HUDEP-2 (cell line): ENCODE data around the gene CHMP5.
A peak's percentile ranks its signal among the peaks of the same experiment; 100 is the strongest.

Experiments
- DNase-seq, 76 experiments: peaks; one replicate each; lab custom pipeline; 2025; ENCODE audit not compliant: unreplicated experiment in 76 of 76; lab: John Stamatoyannopoulos, UW

The CHMP5 gene

DNA sequence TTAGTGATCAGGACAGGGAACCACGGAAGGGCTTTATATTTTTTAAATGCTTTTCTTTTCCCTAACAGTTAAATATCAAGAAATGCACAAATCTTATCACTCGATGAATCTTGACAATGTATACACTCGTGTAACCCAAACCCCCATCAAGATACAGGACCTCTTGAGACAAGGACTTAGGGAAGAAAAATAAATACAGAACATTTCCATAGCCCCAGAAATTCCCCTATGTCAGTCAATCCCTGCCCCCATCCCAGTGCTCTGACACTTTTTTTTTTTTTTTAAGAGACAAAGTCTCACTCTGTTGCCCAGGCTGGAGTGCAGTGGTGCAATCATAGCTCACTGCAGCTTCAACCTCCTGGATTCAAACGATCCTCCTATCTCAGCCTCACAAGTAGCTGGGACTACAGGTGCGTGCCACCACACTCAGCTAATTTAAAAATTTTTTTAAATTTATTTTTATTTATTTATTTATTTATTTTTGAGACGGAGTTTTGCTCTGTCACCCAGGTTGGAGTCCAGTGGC lies 22.2 kb upstream of the CHMP5 start:
- DNase-seq, result no peak

DNA sequence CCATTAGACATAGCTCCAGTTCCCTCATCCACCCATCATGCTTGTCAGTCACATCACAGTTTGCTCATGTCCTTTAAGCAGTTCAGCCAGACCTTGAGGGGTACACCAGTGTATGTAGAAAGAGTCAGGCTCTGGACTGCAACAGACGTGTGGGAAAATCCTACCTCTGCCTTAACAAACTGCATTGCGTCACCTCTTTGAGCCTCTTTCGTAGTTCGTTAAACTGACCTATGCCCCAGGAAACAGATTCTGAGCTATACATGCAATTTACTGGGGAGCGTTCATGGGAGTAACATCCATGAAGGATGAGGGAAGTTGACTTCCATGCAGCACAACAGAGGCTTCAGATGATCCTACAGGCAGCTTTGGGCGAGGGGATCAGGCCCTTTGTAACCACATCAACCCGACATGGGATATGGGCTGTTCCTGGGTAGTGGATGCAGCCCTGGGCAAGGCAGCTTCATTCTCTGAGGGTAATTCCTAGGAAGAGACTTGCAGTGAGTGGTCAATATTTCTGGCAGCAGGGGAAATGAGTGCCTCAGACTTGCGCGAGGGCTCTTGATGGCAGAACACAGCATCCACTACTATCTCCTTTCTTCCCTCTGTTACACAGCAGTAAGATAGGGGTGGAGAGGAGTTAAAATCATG lies 20.6 kb upstream of the CHMP5 start:
- DNase-seq, result no peak

DNA sequence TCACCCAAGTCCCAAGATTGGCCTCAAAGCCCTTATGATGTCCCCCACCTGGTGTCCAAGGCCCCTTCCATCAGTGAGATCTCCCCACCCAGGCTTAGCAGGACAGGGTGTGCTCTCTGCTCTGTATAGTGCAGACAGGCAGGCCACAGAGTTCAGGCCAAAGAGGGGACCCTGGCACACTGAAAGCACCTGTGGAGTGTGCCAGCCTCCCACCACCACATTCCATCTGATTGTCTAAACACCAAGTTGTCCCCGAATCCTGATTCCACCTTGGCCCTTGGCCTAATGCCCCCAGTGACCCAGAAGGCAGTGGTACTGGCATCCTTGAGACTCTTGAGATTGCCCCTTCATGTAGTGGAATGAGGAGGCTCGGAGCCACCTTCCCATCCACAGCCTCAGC lies 19.5 kb upstream of the CHMP5 start:
- no peak for DNase-seq

DNA sequence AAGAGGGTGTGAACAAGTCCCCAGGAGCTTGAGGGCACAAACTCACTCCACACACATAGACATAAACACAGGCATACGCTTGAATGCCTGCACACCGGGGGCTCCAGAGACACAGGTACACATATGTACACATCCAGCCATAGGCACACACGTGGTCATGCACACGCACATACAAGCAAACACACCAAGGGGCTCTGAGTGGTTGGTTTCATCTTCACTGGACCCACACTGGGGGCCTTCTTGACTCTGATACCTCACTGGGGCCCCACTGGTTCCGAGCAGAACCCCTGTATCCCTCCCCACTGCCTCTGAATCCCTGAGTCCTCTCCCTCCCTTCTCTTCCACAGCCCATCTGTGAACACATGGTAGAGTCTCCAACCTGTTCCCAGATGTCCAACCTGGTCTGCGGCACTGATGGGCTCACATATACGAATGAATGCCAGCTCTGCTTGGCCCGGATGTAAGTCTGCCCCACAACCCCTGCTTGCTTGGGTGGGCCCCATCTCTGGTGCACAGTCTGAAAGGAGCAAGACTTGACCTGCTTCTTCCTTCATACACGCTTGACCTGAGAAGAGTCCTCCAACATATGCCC lies 18.5 kb upstream of the CHMP5 start:
- DNase-seq, result no peak

DNA sequence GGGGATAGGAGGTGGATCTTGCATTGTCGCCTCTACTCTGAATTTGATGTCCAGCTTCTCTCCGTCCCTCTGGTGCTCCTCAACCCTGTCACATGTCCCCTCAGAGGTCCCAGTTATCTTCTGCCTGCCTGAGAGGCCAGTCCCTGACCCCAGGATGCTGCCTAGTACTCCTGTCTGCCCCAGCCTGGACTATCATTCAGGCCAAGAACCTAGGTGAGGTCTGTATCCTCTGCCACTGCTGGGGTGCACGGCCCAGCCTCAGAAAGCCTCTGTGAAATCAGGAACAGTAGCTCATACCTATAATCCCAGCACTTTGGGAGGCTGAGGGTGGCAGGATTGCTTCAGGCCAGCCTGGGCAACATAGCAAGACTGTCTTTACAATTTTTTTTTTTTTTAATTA lies 16.2 kb upstream of the CHMP5 start:
- no peak for DNase-seq

DNA sequence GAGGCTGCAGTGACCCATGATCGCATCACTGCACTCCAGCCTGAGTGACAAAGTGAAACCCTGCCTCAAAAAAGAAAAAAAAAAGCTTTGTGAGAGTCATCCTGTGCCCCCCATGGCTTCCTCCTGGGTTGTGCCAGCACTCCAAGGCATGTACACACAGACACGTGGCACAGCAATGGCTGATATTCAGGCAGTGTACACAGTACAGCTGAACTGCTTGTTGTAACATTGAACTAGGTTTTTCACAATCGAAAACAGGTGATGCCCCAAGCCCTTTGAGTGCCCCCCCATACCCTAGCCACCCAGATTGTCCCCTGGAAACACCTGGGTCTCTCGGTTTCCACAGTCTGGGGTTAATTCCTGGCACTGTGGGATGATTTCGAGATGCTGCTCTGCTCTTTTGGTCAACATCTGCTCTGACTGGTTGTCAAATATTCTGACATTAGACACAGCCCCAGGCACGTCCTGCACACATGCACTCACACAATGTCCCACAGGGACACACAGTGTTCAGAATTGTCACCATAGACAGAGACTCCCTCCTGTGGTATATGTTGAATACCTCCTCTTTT lies 15.7 kb upstream of the CHMP5 start:
- no peak for DNase-seq

DNA sequence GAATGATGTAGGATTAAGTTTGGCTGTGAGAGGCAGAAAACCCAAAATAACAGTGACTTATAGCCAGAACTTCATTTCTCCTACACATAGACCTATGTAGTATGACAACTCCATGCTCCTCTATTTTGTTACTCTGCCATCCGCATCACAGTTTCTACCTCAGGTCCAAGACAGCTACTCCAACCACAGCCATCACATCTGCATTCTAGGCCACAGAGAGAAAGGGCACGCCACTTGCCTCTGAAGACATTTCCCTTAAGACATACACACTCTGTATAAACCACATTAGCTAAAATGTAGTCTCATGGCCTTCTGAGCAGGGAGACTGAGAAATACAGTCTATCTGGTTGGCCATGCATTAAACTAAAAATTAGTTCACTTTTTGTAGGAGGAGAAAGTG lies 14.9 kb upstream of the CHMP5 start:
- DNase-seq, result no peak

DNA sequence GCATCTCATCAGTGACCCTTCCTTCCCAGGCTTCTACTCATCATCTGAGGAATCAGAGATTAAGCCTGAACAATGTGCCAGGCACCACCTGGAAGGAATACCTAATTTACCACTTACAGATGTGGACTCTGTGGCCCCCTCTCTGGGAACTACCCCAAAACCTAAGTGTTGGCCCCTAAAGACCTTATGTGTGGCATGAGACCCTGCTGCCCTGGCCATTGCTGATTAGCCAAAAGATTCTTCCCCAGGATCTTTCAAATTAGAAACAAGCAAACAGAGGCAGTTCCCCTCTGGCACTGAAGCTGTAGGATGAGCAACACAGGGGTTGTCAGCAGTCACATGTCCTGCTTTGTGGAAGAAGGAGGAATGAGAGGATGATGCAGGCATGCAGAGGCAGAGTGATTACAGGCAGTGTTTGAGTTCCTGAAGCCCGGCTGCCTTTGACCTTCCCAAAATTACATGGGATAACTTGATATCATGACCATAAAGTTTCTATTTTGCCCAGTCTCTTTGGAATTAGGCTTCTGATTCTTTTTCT lies 14.3 kb upstream of the CHMP5 start:
- no peak for DNase-seq

DNA sequence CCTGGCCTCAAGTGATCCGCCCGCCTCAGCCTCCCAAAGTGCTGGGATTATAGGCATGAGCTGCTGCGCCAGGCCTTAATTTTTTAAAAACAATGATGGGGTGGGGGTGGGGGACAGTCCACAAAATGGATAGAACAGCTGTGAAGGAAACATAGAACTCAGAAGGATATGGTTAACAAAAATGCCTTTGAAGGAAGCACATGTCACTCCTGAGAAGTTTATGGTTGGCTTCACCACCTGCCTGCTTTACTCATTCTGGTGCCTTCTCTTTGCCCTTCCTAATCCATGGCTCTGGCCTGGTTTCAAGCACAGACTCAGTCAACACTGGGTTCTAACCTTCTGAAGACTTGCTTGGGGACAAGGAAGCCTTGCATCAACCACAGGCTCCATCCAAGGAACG lies 10.6 kb upstream of the CHMP5 start:
- no peak for DNase-seq

DNA sequence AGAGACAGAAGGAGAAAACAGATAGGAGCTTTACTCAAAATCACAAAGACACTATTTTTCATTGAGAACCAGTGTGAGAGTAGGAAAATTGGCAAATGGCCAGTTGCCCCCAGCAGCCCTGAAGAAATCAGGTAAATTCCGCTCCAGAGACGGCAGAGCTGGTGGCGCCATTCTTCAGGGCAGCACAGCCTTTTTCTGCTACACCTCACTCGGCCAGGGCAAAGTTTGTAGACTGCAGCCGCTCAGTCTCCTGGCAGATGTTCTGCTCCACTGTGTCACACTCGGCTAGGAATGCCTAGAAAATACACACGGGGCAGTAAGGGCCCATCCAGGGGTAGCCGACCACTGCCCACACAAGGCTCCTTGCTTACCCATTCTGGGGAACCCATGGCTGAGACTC lies 9.8 kb upstream of the CHMP5 start:
- no peak for DNase-seq

DNA sequence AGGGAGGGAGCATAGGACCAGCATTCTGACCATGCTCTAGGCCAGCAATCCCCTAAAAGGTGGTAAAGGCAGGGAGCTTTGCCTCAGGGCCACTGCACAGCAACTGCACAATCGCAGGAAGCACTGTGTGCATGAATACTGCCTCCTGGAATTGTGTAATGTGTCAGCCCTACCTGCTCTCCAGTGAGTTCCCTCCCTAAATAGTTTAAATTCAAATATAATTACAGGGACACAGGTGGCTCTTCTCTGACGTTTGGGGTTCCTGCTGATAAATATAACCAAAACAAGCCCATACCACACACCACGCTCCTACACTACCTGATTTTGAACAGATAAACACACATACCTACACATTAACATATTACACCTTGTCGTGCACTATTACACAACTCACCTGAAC lies 9.4 kb upstream of the CHMP5 start:
- DNase-seq, result no peak

DNA sequence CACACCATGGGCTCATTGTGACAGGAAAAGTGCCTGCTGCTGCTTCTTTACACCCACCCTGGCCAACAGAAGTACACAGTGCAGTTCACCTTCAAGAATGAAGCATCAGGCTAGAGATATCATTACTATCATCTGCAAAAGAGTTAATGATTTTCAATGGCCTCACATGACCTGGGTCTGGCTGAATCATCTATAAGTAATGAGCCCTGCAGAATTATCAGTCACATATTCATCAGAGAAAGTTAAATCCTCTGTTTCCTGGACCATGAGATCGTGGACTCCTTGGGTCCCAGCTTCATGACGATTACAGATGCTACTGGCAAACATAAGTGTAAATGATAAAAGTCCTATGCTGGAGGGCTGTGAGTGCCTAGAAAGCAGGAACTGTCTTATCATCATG lies 8.6 kb upstream of the CHMP5 start:
- no peak for DNase-seq

DNA sequence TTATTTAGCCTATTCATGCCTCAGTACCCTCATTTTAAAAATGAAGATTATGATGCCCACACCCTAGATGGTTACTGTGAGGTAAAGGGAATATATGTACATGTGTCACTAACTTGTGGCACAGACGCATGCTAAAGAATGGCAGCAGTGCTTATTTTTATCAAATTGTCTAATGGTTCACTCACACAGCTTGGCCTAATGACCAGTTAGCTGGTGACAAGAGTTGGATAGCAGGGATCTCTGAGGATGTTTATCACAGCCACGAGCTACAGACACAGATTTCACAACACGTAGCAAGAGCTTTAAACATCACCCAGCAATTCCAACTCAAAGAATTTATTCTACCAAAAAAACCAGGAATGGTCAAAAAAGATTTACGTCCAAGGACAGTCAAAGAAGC lies 7.6 kb upstream of the CHMP5 start:
- DNase-seq, result no peak

DNA sequence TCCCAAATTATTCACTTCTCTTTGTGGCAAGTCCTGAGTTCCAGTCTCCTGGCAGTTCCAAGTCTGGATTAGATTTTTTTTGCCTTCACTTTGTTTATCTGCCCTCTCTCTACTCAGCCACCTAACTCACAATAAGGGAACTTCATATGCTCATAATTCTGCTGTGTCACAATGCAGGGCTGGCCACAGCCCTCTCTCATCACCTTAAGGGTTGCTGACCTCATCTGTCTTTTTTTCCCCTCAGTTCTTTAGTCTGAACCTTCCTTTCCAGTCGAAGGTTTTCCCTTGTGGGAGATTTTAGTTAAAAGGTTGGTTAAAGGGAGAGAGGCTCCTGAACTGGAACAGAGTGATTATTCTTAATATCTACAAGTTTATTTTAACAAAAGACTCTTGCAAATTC lies 4.5 kb upstream of the CHMP5 start:
- DNase-seq, result peak in 3 of 76 experiments; percentile 1 to 13 (median 6)

DNA sequence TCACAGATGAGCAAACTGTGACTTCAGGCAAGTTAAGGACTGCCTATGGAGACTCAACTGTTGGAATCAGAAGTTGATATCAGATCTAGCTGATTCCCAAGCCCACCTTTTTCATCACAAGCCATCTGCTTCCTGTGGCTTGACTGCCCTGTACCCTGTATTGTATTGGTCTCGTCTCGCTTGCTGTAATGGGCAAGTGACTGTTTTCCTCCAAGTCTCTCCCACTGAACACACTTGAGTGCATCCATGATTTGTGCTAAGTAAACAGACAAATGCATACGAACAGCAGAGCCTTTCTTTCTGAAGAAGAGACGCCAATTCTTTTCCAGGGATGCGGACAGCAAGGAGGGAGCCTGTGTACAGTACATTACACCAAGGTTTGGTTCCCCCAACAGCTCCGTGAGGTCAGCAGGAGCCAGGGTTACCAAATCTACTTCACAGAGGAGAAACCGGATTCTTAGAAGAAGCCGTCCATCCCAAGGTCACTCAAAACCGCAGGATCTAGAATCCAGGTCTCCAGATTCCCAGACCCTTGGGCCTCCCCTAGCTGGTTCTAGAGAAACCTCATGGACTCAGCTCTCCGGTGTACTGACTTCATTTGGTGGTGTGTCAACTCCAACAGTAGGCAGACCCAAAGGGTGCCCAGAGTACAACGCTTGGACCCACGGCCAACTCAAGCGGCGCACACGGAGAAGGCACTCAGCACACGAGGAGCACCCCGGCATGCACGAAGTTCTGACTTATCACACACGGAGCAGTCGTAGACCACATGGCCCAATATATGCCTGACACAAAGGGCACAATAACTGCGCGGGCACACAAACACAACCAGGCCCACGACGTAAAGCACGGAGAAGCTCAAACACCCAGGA lies 1.5 kb upstream of the CHMP5 start:
- peak in 13 of 76 experiments; percentile 5 to 37 (median 23) for DNase-seq

DNA sequence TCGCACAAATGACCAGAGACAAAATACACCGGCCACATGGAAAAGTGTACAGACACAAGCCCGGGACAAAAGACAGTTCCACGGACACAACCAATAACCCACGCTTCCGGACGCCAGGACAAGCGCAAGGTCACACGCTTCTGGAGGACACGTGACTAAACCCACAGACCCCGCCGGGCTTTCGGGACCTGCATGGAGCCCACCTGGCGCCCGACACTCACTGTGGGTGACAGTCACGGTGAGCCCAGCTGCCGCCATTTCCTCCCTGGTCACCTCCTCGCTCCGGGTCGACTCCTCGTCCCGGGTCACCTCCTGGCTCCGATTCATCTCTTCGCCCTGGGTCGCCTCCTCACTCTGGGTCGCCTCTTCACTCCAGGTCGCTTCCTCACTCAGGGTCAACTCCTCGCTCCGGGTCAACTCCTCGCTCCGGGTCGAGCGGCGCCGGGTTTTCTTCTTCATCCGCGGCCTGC lies 811 bp upstream of the CHMP5 start:
- peak in 21 of 76 experiments; percentile 4 to 61 (median 31) for DNase-seq

DNA sequence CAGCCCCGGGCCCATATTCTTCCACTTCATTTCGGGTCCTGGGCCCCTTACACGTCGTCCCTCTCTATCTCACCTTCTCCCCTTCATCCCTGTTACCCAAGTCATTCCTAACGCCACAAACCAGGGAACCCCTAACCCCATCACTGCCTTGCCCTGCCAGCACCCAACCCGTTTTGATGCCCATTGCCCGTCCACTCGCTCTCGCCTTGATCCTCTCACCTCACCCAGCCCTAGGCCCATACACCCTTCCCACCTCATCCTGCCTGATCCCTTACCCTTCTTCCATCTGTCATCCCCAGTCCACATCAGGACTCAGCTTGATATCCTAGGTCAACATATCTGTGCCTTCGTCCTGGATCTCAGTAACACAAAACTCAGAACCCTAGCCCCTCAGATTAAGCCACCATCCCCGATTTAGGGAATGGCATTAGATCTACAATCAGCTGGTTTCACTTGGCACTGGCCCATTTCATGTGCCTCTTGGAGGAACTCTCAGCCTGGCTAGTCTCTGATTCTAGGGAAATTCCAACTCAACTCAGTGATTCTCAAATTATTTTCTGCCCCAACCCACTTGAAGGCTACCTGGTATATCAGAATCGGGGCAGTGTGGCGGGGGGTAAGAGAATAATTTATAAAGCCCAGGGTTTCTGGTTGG lies 489 bp downstream of the CHMP5 start:
- DNase-seq, result peak in 1 of 76 experiments; percentile 2

DNA sequence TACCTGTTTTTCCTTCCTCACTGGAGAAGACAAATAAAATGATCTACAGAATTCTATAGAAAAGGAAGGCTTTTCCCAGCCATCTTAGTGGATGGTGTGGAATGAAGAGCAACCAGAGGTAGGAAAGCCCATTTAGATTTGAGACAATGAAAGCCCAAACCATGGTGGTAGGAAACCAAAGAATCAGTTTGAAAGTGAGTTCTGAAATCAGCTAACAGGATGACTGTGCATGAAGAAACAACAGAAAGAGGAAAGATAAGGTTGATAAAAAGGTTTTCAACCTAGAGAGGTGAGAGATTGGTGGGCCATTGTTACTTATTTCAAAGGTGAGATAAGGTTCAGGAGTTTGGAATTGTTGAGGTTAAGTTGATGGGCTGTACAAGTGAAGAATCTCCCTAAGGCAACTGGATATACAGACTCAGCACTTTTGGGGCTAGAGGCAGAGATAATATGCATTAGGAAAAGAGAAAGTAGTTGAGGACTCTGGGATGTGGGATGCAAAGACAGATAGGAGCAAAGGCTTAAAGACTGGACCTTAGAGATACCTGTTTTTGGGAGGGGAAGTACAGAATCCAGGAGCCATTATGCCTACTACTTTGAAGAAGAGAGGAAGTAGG lies 2.4 kb downstream of the CHMP5 start:
- DNase-seq, result no peak

DNA sequence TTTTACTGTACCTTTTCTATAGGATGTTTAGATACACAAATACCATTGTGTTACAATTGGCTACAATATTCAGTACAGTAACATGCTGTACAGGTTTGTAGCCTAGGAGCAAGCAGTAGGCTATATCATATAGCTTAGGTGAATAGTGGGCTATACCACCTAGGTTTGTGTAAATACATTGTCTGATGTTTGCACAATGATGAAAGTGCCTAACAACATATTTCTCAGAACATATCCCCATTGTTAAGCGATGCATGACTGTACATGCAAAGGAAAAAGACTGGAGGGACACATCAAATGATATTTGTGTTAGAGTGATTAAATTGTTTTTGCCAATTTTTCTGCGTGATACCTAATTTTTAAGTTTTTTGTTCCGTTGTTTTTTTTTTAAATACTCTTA lies 5.3 kb downstream of the CHMP5 start:
- no peak for DNase-seq

DNA sequence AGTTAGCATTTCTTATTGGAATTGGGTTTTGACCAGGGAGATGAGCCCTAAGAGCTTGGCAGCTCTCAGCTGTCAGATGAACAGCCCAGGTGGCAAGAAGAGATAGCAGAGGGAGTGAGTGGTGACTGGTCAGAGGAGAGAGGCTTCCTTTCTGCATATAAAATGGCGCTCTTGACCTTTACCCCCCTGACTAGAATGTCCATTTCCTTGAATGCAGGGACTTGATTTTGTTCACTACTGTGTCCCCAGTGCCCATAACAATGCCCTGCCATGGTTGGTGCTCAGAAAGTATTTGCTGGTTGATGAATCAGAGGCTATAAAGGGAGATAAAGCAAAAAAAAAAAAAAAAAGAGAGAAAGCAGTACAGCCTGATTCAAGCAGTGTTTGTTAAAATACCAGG lies 7.2 kb downstream of the CHMP5 start:
- peak in 18 of 76 experiments; percentile 2 to 59 (median 21) for DNase-seq
